HG03103 (cell line): Measurements from ENCODE around the gene PRR22.

Source experiments
- ATAC-seq: cut with Tn5 transposase; IDR thresholded peaks from one replicate; pipeline ENCODE4 v1.9.1; 2021; ENCODE audit warnings: low read depth; ENCODE audit not compliant: unreplicated experiment

Gene PRR22

DNA sequence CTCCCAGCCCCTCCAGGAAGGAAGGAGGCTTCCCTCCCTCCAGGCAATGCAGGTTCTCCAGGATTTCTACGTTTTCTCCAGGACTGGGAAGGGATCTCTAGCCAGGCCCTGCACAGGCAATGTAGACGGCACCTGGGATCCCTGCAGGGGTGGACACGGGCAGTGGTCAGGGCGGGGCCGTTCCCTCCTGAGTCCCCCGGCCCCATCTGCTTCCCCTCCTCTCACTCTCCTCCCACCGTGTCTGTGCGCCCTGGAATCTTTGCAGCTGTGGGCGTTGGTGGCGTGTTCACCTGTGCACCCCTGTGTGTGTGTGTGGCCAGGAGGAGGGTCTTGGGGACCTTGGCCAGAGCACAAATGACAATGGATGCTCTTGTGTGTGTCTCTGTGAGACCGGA lies 30.3 kb upstream of the PRR22 start:
- ATAC-seq: no peak

DNA sequence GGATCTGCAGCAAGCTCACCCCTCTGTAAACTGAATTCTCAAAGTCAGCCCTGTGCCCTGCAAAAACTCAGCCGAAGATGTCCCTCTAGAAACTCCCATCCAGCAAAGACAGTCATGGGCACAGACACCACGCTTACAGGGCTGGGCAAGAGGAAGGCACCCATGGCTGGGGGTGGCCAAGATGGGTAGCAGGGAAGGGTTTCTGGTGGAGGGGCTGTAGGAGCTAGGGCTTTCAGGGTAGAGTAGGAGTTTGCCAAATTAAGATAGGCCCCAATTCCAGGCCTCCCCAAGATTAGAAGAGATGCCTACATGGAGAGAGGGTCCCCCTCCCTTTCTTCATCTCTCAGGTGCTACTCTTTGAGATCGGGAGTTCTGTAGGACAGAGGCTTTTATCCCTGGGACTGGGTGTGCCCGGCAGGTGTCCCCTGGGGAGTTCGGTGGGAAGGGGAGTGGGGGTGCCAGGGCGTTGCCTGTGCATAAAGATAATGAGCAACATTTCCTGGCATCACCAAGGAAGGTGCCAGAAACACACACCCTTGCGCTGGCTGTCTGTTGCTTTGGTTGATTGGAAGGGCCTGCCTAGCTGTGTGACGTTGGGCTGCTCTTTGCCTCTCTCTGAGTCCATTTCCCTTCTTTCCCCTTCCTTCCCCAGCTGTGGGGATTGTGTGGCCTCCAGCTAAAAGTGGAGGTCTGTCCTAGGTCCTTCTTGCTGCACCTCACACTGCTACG lies 29.7 kb upstream of the PRR22 start:
- no peak for ATAC-seq

DNA sequence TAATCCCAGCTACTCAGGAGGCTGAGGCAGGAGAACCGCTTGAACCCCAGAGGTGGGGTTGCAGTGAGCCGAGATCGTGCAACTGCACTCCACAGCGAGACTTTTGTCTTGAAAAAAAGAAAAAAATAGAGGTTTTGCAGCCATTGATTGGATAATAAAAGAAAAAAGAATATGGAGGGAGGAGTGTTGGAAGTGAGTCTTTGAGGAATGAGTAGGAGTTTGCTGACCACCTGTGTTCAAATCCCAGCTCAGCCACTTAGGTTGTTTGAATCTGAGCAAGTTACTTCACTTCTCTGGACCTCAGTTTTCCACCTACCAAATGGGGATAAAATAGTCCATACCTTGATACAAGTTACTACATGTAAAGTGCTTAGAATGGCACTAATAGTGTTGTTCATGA lies 26.6 kb upstream of the PRR22 start:
- no peak for ATAC-seq

DNA sequence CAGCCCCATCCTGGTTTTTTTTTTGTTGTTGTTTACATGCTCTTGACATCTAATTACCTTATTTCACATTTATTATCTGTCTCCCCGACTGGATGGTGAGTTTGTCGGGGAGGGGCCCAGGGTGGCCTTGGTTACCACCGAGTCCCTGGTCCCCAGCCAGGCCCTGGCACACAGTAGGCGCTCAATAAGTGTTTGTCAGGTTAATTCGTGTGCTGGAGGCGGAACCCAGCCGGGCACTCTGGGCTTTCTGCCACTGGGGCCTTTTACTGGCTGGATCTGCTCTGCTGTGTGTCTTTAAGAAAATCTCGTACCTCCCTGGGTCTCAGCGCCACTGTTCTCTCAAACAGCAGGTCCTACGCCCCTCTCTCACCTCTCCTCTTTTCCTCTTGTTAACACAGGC lies 24.9 kb upstream of the PRR22 start:
- no peak for ATAC-seq

DNA sequence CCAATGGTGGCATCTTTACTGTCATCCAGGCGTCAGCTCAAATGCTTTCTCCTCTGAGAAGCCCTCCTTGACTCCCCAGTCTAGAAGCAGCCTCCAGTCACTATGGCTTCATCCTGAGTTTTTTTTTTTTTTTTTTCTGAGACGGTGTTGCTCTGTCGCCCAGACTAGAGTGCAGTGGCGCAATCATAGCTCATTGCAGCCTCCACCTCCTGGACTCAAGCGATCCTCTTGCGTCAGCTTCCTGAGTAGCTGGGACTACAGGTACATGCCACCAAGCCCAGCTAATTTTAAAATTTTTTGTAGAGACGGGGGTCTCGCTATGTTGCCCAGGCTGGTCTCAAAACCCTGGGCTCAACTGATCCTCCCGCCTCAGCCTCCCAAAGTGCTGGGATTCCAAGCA lies 24.5 kb upstream of the PRR22 start:
- ATAC-seq: no peak

DNA sequence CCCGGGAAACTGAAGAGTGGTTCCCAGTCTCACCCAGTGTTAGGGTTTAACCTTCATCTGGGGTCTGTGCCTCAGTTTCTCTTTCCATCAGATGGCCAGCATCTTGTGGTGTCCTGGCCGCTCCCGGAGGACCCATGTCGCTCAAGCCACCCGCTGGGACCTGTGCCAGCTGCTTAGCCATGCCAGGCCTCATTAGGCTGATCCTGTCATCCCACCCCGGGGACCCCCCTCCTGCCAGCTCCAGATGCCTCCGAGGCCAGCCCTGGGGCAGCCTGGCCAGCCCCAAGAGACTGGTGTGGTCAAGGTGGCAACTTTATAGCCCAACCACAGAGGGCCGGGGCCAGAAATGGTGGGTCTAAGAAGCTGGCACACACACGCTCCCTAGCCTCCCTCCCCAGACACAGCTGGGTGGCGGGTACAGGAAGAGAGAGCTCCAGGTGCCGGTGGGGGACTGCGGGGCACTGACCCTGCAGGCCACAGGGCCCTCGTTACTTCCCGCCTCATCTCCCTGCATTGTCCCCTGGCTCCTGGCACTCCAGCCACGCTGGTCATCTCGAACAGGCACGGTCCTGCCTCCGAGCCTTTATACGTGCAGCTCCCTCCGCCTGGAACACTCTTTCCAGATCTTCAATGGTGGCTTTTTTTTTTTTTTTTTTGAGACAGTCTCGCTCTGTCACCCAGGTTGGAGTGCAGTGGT lies 23.7 kb upstream of the PRR22 start:
- no peak for ATAC-seq

DNA sequence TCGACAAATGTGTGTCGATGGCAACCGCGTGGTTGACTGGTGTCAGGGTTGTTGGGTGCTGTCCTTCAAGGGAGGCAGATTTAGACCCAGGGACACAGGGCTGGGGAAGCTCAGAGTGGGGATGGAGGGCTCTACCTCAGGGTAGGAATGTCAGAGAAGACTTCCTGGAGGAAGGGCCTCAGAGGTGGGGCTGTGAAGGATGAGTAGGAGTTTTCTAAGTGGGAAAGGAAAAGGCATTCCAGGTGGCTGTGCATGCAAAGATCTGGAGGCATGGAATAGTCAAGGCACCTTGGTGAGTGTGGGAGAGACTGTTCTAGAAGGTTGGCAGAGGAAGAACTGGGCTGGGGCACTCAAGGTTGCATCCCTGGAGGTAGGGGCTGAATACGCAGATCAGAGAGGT lies 22.4 kb upstream of the PRR22 start:
- no peak for ATAC-seq

DNA sequence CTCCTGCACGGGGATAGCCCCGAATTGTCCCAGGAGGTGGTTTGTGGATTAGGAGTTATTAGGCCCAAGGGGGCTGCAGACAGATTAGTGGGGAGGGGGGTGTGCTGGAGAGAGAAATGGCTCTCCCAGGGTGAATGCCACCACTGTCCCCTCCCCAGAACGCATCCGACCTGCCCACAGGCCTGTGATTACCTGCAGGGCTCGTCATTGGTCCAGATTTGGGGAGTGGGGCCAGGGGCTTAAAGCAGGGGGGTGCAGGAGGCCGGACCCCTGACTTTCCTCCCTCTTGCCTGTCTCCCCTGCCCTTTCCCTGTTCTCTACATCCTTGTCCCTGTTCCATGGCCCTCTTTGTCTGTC lies 21.6 kb upstream of the PRR22 start:
- ATAC-seq: no peak

DNA sequence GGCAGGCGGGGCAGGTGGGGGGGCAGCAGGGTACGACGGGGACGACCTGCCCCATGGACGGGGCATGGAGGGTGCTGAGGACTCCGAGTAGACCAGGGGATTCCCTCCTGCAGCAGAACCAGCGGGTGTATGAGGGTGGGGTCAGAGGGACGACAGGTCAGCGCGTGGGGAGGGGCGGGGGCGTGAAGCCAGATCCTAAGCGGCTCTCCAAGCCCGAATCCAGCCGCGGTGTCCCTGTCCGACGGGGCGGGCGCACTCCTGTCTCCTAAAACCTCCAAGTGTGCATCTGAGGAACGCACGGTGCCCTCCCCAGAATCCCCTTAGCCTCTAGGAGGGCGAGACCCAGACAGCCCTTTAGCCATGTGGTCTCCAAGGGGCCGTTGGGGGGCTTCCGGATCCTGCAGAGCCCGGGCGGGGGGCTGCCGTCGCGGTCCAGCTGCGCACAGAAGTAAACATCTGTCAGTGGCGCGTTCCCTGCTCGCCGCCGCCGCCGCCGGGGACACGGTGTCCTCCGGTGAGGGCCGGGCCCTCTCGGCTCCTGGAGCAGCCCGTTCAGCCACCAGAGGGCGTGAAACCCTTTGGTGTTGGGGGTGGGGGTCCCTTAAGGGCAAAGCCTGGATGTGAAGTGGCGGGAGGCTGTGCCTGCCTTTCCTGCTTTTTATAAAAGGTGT lies 21.1 kb upstream of the PRR22 start:
- ATAC-seq: no peak

DNA sequence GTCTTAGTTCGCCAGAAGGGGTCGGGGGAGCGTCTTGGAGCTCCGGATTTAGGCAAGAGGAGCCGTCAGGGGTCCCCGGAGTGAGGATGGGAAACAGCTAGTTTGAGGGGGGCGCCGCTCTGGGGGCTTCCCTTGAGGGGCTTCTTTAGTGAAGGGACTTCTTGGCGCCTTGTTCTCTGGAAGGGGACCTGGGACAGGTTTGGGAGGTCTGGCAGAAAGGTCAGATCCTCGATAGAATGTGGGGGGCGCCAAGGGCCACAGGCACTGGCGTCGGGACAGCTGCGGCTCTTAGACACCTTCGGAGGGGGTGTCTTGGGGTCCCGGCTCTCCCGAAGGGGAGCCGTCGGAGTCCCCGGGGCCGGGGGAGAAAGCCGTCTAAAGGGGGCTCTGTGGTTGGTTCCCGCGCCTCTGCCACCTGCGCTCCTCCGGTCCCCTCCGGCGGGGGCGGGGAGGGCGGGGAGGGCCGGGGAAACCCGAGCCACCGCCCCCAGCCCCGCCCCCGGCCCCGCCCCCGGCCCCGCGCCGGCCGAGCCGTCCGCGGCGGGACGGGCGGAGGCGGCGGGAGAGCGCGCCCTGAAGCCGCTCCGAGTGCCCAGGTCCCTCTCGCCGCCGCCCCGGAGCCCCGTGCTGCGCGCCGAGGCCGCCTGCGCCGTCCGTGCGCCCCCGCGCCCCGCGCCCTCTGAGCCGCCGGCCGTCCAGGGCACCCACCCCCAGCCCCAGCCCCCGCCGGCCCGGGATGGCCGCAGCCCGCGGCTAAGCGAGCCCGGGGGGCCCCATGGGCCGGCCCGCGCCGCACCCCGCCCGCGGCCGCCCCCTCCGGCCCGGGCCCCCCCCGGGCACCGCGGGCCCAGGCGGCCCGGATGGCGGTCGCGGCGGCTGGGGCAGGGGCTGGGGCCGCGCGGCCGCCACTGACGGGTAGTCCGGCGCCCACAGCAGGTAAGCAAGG lies 20.2 kb upstream of the PRR22 start, which contains the start of gene NRTN:
NRTN (plus strand) TSS at position 552 of the 946 bp plus-strand sequence. CDS start 19,099 bp downstream, outside the sequence.
- ATAC-seq: no peak

DNA sequence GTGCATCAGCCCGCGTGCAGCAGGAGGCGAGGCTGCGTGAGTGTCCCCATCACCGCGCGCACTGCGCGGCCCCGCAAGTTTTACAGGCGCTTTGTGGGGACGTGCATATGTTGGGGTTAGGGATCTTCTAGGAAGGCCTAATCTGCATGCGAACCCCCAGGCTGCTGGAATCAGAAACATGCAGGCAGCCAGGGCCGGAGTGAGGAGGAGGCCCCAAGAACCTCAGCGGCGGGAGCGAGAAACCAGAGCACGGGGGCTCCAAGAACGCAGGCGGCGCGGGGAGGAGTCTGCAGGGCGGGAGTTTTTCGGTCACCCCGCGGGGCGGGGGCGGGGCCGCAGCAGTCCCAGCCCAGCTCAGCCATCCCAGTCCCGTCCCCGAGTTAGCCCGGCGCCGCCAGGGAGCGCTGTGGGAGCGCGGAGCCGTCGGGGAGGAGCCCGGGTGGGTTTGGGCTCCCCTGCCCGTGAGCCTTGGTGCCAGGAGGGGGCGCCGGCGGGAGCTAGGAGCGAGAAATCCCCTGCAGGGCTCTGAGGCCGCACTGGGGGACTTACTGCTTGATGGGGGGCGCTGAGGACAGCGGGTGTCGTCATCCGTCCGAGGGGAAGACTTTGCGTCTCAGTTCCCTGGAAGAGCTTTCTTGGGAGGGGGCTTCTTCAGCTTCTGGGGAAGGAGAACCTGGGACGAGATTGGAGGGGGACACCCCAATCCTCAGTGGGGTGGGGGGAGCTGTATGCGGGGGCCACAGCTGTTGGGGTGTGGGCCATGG lies 19.4 kb upstream of the PRR22 start:
- peak; percentile 60 for ATAC-seq

DNA sequence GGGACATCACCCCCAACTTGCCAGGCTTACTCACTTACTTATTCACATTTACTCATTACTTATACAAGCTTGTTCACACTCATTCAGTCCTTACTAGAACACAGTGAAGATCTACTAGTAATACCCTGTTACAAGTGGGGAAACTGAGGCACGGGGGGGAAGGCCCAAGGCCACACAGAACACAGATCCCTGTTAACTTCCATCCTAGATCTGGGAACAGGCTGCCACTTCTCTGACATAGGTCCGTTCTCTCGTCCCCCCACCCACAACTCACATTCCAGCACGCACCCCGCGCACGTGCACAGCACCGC lies 18.9 kb upstream of the PRR22 start:
- no peak for ATAC-seq

DNA sequence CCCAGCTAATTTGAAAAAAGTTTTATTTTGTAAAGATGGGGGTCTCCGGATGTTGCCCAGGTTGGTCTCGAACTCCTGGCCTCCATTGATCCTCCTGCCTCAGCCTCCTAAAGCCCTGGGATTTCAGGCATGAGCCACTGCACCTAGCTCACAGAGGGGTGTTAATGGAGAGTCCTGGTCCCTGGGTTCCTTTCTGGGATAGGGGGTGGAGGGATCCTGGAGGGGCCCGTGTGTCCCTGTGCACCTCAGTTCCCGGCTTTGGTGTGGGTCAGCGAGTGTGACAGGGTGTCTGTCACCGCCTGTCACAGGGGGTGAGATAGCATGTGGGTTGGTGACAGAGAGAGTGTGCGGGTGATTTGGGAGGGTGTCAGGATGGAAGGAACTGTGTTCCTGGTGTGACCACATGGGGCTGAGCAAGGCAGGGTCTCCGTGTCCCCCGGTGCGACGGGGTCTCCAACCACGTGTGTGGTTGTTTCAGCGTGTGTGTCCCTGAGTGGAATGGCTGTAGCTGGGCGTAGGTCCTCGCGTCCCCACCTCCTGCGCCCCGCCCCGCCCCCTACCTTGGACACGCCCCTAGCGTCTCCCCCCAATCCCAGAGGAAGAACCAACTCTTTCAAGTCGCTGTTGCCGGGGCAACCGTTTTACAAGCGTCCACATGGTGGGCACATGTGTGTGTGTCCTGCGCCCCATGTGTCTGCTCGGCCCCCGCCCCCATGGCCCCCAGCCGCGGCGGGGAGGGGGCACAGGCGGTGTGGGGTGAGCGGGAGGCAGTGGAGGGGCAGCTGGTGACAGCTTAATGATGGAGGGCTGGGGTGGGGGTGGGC lies 17.5 kb upstream of the PRR22 start:
- ATAC-seq: no peak

DNA sequence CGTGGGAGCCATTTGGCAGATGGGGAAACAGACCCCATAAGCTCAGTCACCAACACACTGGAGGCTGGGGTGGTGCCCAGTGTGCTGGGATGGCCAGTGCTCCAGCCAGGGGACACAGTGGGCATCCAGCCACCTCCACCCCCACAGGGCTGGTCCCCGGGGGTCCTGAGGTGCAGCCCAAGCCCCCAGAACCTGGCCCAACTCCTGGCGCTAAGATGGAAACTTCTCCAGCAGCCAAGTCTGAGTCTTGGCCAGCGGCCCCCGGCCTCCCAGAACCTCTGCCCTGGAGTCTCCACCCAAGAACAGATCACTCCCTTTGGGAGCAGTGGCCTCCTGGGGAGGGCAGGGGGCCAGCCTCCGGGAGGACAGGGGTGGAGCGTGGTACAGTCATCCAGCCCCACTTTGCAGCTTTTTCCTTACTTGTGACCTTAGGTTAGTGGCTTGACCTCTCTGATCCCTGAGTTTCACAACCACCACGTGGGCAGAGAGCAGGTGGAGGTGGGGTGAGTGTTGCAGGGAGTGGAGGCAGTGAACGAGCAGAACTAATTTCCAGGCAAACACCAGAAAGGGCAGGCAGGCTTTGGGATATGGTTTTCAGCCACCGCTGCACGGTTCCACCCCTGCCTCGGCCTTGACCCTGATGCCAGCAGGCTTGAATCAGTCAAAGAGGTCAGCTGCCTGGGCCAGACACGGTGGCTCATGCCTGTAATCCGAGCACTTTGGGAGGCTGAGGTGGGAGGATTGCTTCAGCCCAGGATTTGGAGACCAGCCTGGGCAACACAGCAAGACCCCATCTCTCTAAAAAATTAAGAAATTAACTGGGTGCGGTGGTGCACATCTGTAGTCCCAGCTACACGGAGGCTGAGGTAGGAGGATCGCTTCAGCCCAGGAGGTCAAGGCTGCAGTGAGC lies 16.1 kb upstream of the PRR22 start:
- no peak for ATAC-seq

DNA sequence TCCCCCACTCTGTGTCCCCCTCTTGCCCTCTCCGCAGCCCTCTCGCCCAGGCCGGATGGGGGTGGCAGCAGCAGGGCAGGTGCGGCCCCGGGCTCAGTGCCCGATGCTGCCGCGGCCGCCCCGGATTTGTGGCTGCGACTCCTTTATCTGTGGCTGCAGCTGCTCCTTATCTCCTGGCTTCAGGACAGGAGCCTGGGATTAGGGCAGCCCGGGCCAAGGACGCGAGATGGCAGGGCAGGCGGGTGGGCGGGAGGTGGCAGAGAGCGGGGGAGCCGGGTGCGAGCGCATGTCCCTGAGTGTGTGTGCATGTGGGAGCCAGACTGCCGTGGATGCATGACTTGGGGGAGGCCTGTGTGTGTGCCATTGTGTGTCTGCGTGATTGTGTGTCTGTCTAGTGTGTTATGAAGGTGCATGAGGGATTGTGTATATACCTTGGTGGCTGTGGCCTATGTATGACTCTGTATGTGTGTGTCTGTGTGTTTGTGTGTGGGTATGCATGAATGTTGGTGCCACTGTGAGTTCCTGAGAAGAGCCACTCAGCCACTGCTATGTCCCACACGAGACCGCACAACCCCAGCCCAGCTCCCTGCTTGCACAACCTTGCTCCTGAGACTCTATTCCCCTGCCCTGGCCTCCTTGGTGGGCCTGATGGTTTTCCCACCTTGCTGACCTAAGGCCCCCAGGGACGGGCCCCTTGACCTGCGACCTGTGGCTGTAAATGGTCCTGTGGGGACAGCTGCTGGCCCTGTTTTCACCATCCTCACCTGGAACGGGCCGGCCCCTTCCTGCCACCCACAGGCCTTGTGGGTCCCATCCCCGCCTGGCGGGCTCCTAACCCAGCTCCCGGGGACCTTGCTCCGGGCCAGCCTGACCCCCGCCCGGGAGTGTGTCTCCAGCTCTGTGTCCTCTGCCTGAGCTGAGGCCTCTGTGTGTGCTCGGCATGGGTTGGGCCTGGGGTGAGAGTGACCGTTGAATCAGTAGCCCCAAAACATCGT lies 15.0 kb upstream of the PRR22 start:
- no peak for ATAC-seq

DNA sequence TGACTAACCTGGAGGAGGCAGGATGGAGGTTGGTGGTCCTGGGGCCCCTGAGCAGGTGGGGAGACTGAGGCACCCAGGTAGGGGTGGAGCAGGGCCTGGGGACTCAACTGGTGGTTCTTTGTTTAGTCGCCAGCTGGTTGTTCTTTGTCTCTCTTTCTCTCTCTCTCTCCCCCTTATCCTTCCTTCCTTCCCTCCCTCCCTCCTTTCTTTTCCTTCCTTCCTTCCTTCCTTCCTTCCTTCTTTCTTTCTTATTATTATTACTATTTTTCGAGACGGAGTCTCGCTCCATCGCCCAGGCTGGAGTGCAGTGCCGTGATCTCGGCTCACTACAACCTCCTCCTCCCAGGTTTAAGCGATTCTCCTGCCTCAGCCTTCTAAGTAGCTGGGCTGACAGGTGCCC lies 13.7 kb upstream of the PRR22 start:
- ATAC-seq: no peak

DNA sequence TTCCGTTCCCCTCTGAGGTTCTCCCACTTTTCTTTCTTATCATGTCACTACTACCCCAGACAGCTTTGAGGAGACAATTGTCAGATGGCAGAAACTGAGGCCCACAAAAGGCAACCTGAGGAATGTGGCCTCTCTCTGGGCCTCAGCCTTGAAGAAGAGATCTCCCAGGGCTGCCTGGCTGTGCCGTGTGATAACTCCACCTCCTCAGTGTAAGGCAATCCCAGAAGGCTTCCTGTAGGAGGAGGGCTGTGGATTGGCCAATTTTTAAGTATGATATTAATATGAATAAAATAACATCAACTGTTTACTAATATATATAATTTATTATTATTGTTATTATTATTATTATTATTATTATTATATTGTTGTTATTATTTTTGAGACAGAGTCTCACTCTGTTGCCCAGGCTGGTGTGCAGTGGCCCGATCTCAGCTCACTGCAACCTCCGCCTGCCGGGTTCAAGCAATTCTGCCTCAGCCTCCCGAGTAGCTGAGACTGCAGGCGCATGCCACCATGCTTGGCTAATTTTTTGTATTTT lies 10.9 kb upstream of the PRR22 start:
- ATAC-seq: no peak
